Fibroblast of lung (primary cell): Measurements from ENCODE around the gene KLHL7. TPM values are rescaled to one million over a fixed set of nuclear protein-coding genes. Genes with fewer than 3 reads are reported as not detected.

ENCODE experiments used
- DNase-seq, 2 donors: peaks; one replicate each; pipeline versions ENCODE4 v3.0.0 to v3.0.0-alpha.2; 2010; ENCODE audit warnings: low read depth in 2 of 2
- H2AFZ ChIP-seq: 2 replicates; pipeline ENCODE4 v1.5.1; 2012; ENCODE audit warnings: low read length, control low read depth, inconsistent platforms
- H3K27ac ChIP-seq: 2 replicates; pipeline ENCODE4 v1.5.1; 2011; ENCODE audit warnings: low read length, control low read depth; ENCODE audit not compliant: insufficient read depth
- H3K27me3 ChIP-seq: 2 replicates; pipeline ENCODE4 v1.5.1; 2011; ENCODE audit warnings: mild to moderate bottlenecking, low read length; ENCODE audit not compliant: control insufficient read depth, insufficient read depth
- H3K36me3 ChIP-seq: 2 replicates; pipeline ENCODE4 v1.5.1; 2011; ENCODE audit warnings: low read length; ENCODE audit not compliant: control insufficient read depth, insufficient read depth
- H3K4me1 ChIP-seq: 2 replicates; pipeline ENCODE4 v1.5.1; 2011; ENCODE audit warnings: low read length; ENCODE audit not compliant: control insufficient read depth, insufficient read depth; ENCODE audit errors: extremely low read depth
- H3K4me2 ChIP-seq: 2 replicates; pipeline ENCODE4 v1.5.1; 2011; ENCODE audit warnings: low read length, control low read depth; ENCODE audit not compliant: insufficient read depth; ENCODE audit errors: extremely low read depth
- H3K4me3 ChIP-seq, 4 experiments: fragments of 200-600 bp in 1 of 4; sonication (generic) in 1 of 4; replicated peaks in 1 of 4; 2 replicates each; pipeline ENCODE4 v1.5.1; 2011 to 2016; ENCODE audit warnings: low read length in 4 of 4, low read depth in 3 of 4, mild to moderate bottlenecking in 3 of 4, control low read depth in 2 of 4, inconsistent platforms in 1 of 4, mixed read lengths in 1 of 4; ENCODE audit not compliant: insufficient read depth in 1 of 4; ENCODE audit errors: control extremely low read depth in 1 of 4
- H3K79me2 ChIP-seq: 2 replicates; pipeline ENCODE4 v1.5.1; 2012; ENCODE audit warnings: mild to moderate bottlenecking, low read length, inconsistent platforms; ENCODE audit not compliant: control insufficient read depth, insufficient read depth
- H3K9ac ChIP-seq: 2 replicates; pipeline ENCODE4 v1.5.1; 2011; ENCODE audit warnings: mild to moderate bottlenecking, low read length, control low read depth; ENCODE audit not compliant: insufficient read depth
- H3K9me3 ChIP-seq: 2 replicates; pipeline ENCODE4 v1.5.1; 2012; ENCODE audit warnings: low read depth, low read length; ENCODE audit not compliant: control insufficient read depth, insufficient read depth
- H4K20me1 ChIP-seq: 2 replicates; pipeline ENCODE4 v1.5.1; 2011; ENCODE audit warnings: low read length; ENCODE audit not compliant: control insufficient read depth, insufficient read depth; ENCODE audit errors: extremely low read depth
- CTCF ChIP-seq, 2 donors: IDR thresholded peaks in 1 of 2; conservative IDR thresholded peaks in 1 of 2; 1 replicate in 1 of 2; 2 replicates in 1 of 2; pipeline ENCODE4 v1.5.1; 2011 to 2012; ENCODE audit warnings: low read length in 2 of 2, control low read depth in 1 of 2, inconsistent platforms in 1 of 2, low read depth in 1 of 2, mild to moderate bottlenecking in 1 of 2
- EZH2 ChIP-seq: IDR thresholded peaks from 2 replicates; pipeline ENCODE4 v1.5.1; 2012; ENCODE audit warnings: low read length, control low read depth, mild to moderate bottlenecking; ENCODE audit errors: missing control alignments
- polyA plus RNA-seq, 2 donors: library from polyadenylated mRNA; depleted of rRNA in 1 of 2; stranded (reverse) in 1 of 2; unstranded in 1 of 2; fragments of >200 nt; gene quantifications; 2 replicates each; pipeline ENCODE4 v1.2.1, GENCODE V29; 2011 to 2012; ENCODE audit warnings: missing spikeins in 1 of 2
- total RNA-seq: library from RNA; depleted of rRNA; stranded (reverse); fragments of >200 nt; gene quantifications from 2 replicates; pipeline ENCODE4 v1.2.1, GENCODE V29; 2014

The KLHL7 gene
- total and polyA plus RNA-seq, 2 donors (not counting 1 experiment from before 2014, with no cell fraction given): 23.5 to 44.5 TPM

- no peak for DNase-seq
Observed at GRCh38 chr7:23226844-23227450, 121.4 kb downstream of the KLHL7 start.

More at GRCh38 chr7:23226844-23227450, 121.4 kb downstream of the KLHL7 start:
- Histone ChIP-seq H3K4me2 (no peak overlapping the region), H3K36me3 (no peaks in the 10 kb centered on the region), H3K9ac (no peak overlapping the region), H4K20me1 (no peaks in the 10 kb centered on the region), H3K4me3 (no peak overlapping the region), H3K27me3 (no peaks in the 10 kb centered on the region), H3K79me2 (no peaks in the 10 kb centered on the region), H3K27ac (no peak overlapping the region), H3K4me1 (no peaks in the 10 kb centered on the region), H2AFZ (no peak overlapping the region), H3K9me3 (no peaks in the 10 kb centered on the region)
- TF ChIP-seq CTCF (conservative IDR thresholded peaks at IDR 0.05 in 1 of 2, IDR thresholded peaks at IDR 0.05 in 1 of 2; ENCODE audit: low read depth in 1 of 2, low read length in 2 of 2): no peak
- no peak for TF ChIP-seq EZH2

Other genes starting within 250 kb of the KLHL7 start
- 168 and 197 TPM in 2 replicates for gene HYCC1, start 91.7 kb upstream of the KLHL7 start, total RNA-seq
- gene HYCC1, start 91.7 kb upstream of the KLHL7 start, polyA plus RNA-seq: 211 and 215 TPM in 2 replicates
- gene NUP42, start 76.3 kb downstream of the KLHL7 start, total RNA-seq: 26.5 and 28.2 TPM in 2 replicates
- gene NUP42, start 76.3 kb downstream of the KLHL7 start, polyA plus RNA-seq: 13.1 and 13.8 TPM in 2 replicates
- 177 and 182 TPM in 2 replicates for gene GPNMB, start 141.0 kb downstream of the KLHL7 start, total RNA-seq
- gene GPNMB, start 141.0 kb downstream of the KLHL7 start, polyA plus RNA-seq: 114 and 242 TPM in 2 replicates
- 77.6 and 85.0 TPM in 2 replicates for gene MALSU1, start 193.6 kb downstream of the KLHL7 start, total RNA-seq
- gene MALSU1, start 193.6 kb downstream of the KLHL7 start, polyA plus RNA-seq: 54.8 and 73.2 TPM in 2 replicates